HepG2 (cell line): Measurements from ENCODE around the gene UBL7. TPM values are rescaled to one million over a fixed set of nuclear protein-coding genes. Genes with fewer than 3 reads are reported as not detected.

Experiments
- ATAC-seq: fragments of 200-7000 bp; cut with Tn5 transposase; 3 replicates; pipeline ENCODE4 v1.9.1; 2020; ENCODE audit warnings: mild to moderate bottlenecking, moderate library complexity
- BruUV-seq: library from RNA; stranded (reverse); fragments of 400-500 nt; replicated peaks from 2 replicates; lab custom pipeline; 2021; lab: Mats Ljungman, UMichigan
- CTCF ChIA-PET: fragments of 300-600 bp; formaldehyde crosslinking; extraction: SDS; loops from one replicate; lab custom pipeline; 2021; ENCODE audit warnings: low total read pairs, inconsistent platforms, low intra/inter-chr PET ratio; lab: Yijun Ruan, JAX
- POLR2A ChIA-PET: fragments of 350-600 bp; sonication (Branson Sonifier 250); formaldehyde crosslinking; loops from one replicate; lab custom pipeline; 2020; ENCODE audit warnings: antibody characterized with exemption, inconsistent platforms; lab: Yijun Ruan, JAX
- DNase-seq: peaks from one replicate; pipeline ENCODE4 v3.0.0-alpha.2; 2015; ENCODE audit warnings: low spot score
- FAIRE-seq: peaks from 3 replicates; lab custom pipeline; 2011; peaks lifted over from hg19 to GRCh38; lab: Jason Lieb, UNC
- H2AFZ ChIP-seq: one replicate; pipeline ENCODE4 v1.6.1; 2011; ENCODE audit warnings: low read length, inconsistent platforms
- H3K27ac ChIP-seq: fragments of 300-600 bp; 3 replicates; pipeline ENCODE4 v1.8.0; 2011; ENCODE audit warnings: mixed run types, mild to moderate bottlenecking, mixed read lengths, low read length, inconsistent platforms; ENCODE audit not compliant: insufficient read depth; ENCODE audit errors: extremely low read length
- H3K27me3 ChIP-seq, 2 experiments: fragments of 200-600 bp in 1 of 2; 2 replicates in 1 of 2; 3 replicates in 1 of 2; pipeline versions ENCODE4 v1.6.0 to v1.8.0; 2011; ENCODE audit warnings: low read length in 2 of 2, mild to moderate bottlenecking in 2 of 2, moderate library complexity in 2 of 2, inconsistent platforms in 1 of 2; ENCODE audit not compliant: insufficient read depth in 2 of 2, control insufficient read depth in 1 of 2
- H3K36me3 ChIP-seq, 2 experiments: fragments of 200-600 bp in 1 of 2; replicated peaks in 1 of 2; 2 replicates in 1 of 2; 3 replicates in 1 of 2; pipeline versions ENCODE4 v1.5.1 to v1.8.0; 2011; ENCODE audit warnings: low read length in 2 of 2, inconsistent platforms in 1 of 2; ENCODE audit not compliant: insufficient read depth in 2 of 2, control insufficient read depth in 1 of 2
- H3K4me1 ChIP-seq: 2 replicates; pipeline ENCODE4 v1.5.1; 2012; ENCODE audit warnings: low read length, inconsistent platforms; ENCODE audit not compliant: insufficient read depth
- H3K4me2 ChIP-seq: 2 replicates; pipeline ENCODE4 v1.6.0; 2011; ENCODE audit warnings: low read depth, low read length, inconsistent platforms
- H3K4me3 ChIP-seq, 3 experiments: fragments of 200-600 bp in 1 of 3; sonication (generic), shearing (Covaris generic) in 1 of 3; replicated peaks in 1 of 3; 2 replicates each; pipeline ENCODE4 v1.5.1; 2011 to 2016; ENCODE audit warnings: low read length in 3 of 3, inconsistent platforms in 2 of 3, low read depth in 2 of 3, mild to moderate bottlenecking in 2 of 3, control low read depth in 1 of 3, mixed read lengths in 1 of 3; ENCODE audit not compliant: insufficient read depth in 1 of 3
- H3K79me2 ChIP-seq: one replicate; pipeline ENCODE4 v1.6.1; 2011; ENCODE audit warnings: low read length, inconsistent platforms; ENCODE audit not compliant: insufficient read depth
- H3K9ac ChIP-seq: 2 replicates; pipeline ENCODE4 v1.6.0; 2011; ENCODE audit warnings: mild to moderate bottlenecking, low read depth, low read length, inconsistent platforms; ENCODE audit not compliant: insufficient read depth
- H3K9me3 ChIP-seq: 2 replicates; pipeline ENCODE4 v1.5.1; 2012; ENCODE audit warnings: mild to moderate bottlenecking, low read length
- H4K20me1 ChIP-seq: 2 replicates; pipeline ENCODE4 v1.6.0; 2011; ENCODE audit warnings: inconsistent platforms, mild to moderate bottlenecking, low read length, moderate library complexity; ENCODE audit not compliant: insufficient read depth
- SYNCRIP ChIP-seq: fragments of 200-400 bp; formaldehyde crosslinking; IDR thresholded peaks from 2 replicates; pipeline ENCODE4 v1.6.1; 2018; ENCODE audit warnings: mild to moderate bottlenecking, low read depth, low read length; ENCODE audit not compliant: insufficient read depth
- TAF1 ChIP-seq: sonication (generic); formaldehyde crosslinking; IDR thresholded peaks from 2 replicates; pipeline ENCODE4 v1.4.0; 2020; ENCODE audit warnings: missing genetic modification reagents
- ZNF766 ChIP-seq: sonication (generic); formaldehyde crosslinking; IDR thresholded peaks from 2 replicates; pipeline ENCODE4 v1.5.0; 2020; ENCODE audit warnings: missing genetic modification reagents, borderline replicate concordance
- ZNF790 ChIP-seq: sonication (generic); formaldehyde crosslinking; IDR thresholded peaks from 2 replicates; pipeline ENCODE4 v1.8.0; 2022; ENCODE audit warnings: missing genetic modification reagents, mild to moderate bottlenecking, borderline replicate concordance
- WGBS: methylation state at CpG from one replicate; pipeline ENCODE4 v1.1.6; 2017; ENCODE audit warnings: low lambda C conversion rate; 5-methylcytosine and 5-hydroxymethylcytosine counted together
- in situ Hi-C: cut with HindIII; loops from 2 replicates; pipeline ENCODE4 v1.10.0; 2017; ENCODE audit warnings: low pct_unique_long_range_greater_than_20kb; ENCODE audit not compliant: extremely low pct_ligation_motif_present
- intact Hi-C: fragments of 100-400 bp; cut with micrococcal nuclease; formaldehyde crosslinking; loops from one replicate; pipeline ENCODE4 v1.10.0; 2022; ENCODE audit not compliant: unreplicated experiment
- polyA plus RNA-seq, 8 experiments: library from polyadenylated mRNA; depleted of rRNA in 3 of 8; stranded (reverse) in 7 of 8; unstranded in 1 of 8; fragments of >200 nt; fragmentation: Illumina TruSeq in 4 of 8; extraction: Trizol in 4 of 8; gene quantifications; 2 replicates each; pipeline versions ENCODE4 v1.2.1 to v1.2.3, GENCODE V29; 2011 to 2016; ENCODE audit warnings: low read depth in 4 of 8, missing spikeins in 1 of 8, mixed read lengths in 1 of 8; ENCODE audit not compliant: insufficient read depth in 1 of 8
- total RNA-seq, 5 experiments: library from RNA; depleted of rRNA; stranded (reverse); fragments of >200 nt; fragmentation: Illumina TruSeq; extraction: Trizol; gene quantifications; 2 replicates each; pipeline ENCODE4 v1.2.3, GENCODE V29; 2016; ENCODE audit warnings: low read depth in 1 of 5
- TF ChIP-seq, protein P1 (sequence below): sonication (generic); formaldehyde crosslinking; IDR thresholded peaks from 2 replicates; pipeline ENCODE4 v1.4.0; 2020; ENCODE audit warnings: missing genetic modification reagents
- TF ChIP-seq, protein P2 (sequence below): sonication (generic); formaldehyde crosslinking; IDR thresholded peaks from 2 replicates; pipeline ENCODE4 v1.5.1; 2020; ENCODE audit warnings: mild to moderate bottlenecking, missing genetic modification reagents
- TF ChIP-seq, protein P3 (sequence below): IDR thresholded peaks from 2 replicates; pipeline ENCODE4 v1.6.1; 2018; ENCODE audit warnings: missing genetic modification reagents, mild to moderate bottlenecking, missing compliant biosample characterization
- TF ChIP-seq, protein P4 (sequence below): sonication (generic); formaldehyde crosslinking; IDR thresholded peaks from 2 replicates; pipeline ENCODE4 v1.4.0; 2020; ENCODE audit warnings: missing genetic modification reagents
- TF ChIP-seq, protein P5 (sequence below): sonication (generic); formaldehyde crosslinking; IDR thresholded peaks from 2 replicates; pipeline ENCODE4 v1.5.1; 2020; ENCODE audit warnings: mild to moderate bottlenecking, missing genetic modification reagents, moderate library complexity

Gene UBL7
- total and polyA plus RNA-seq, 2 of the 13 experiments (the other 11 are each of a cell fraction or from before 2014, with no cell fraction given) = 55.0 to 63.5 TPM

DNA sequence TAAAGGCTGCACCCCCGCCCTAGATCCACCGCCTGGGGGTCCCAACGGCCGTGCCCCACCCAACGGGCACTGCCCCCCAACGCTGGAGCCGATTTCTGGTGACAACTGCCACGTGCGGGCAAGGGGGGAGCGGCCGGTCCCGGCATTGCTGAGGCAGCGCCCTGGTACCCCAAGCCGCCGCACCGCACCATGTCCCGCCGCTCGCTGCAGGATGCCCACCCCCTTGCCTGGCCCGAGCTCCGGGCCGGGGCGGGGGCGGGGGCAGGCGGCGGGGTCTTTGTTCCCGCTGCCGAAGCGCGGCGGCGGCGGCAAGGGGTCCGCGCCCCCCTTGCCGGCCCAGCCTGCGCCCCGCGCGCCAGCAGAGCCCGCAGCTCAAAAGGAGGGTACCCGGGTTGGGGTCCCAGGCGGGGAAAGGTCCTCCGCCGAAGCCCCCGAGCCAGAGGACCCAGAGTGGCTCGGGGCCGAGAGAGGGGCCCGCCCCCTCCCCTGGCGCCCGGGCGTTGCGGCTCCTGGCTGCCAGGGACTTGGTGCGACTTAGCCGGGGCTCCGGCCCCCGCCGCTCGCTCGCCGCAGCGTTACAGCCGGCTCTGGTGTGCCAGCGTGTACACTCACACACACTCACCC, 27.9 kb downstream of the UBL7 start:
- Histone ChIP-seq H3K27me3 (no peaks in the 10 kb centered on the region), H3K4me1 (peaks cover 67% of the 10 kb centered on the region), H3K27ac (peak overlapping the region; percentile 66), H3K36me3 (peaks cover 12 to 19% of the 10 kb centered on the region in 2 experiments; a peak in 4 of 5 replicates), H3K4me2 (peak overlapping the region; percentile 75), H3K9me3 (no peaks in the 10 kb centered on the region), H2AFZ (no peak overlapping the region), H3K79me2 (peaks cover 48% of the 10 kb centered on the region), H3K4me3 (peak overlapping the region; percentile 80 to 95 (median 87)), H4K20me1 (peaks cover 19% of the 10 kb centered on the region), H3K9ac (peak overlapping the region; percentile 84)
- no TSS peak for BruUV-seq
- POLR2A ChIA-PET = interaction anchor here (0.9 to 9.8 kb wide), 10 partner anchors 9 to 51 kb away, joined by 3 to 140 read pairs (median 4); partner anchors contain the start of gene UBL7
- ATAC-seq = no peak; the same call in 2 of the 3 replicates
- in situ Hi-C loops = loop anchor here (5.0 kb wide), 1 partner anchor 46 kb away; no protein-coding TSS in a partner anchor
- intact Hi-C loops = no loop called here
- DNase-seq = no peak
- WGBS = no CpG with 5 or more reads among the region's 64 CpGs
- no peak for FAIRE-seq
- CTCF ChIA-PET = no interaction called here
- TF ChIP-seq, protein P1, sequence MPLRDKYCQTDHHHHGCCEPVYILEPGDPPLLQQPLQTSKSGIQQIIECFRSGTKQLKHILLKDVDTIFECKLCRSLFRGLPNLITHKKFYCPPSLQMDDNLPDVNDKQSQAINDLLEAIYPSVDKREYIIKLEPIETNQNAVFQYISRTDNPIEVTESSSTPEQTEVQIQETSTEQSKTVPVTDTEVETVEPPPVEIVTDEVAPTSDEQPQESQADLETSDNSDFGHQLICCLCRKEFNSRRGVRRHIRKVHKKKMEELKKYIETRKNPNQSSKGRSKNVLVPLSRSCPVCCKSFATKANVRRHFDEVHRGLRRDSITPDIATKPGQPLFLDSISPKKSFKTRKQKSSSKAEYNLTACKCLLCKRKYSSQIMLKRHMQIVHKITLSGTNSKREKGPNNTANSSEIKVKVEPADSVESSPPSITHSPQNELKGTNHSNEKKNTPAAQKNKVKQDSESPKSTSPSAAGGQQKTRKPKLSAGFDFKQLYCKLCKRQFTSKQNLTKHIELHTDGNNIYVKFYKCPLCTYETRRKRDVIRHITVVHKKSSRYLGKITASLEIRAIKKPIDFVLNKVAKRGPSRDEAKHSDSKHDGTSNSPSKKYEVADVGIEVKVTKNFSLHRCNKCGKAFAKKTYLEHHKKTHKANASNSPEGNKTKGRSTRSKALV = peak; percentile 33; the same call in 1 of the 2 replicates
- TF ChIP-seq, protein P2, sequence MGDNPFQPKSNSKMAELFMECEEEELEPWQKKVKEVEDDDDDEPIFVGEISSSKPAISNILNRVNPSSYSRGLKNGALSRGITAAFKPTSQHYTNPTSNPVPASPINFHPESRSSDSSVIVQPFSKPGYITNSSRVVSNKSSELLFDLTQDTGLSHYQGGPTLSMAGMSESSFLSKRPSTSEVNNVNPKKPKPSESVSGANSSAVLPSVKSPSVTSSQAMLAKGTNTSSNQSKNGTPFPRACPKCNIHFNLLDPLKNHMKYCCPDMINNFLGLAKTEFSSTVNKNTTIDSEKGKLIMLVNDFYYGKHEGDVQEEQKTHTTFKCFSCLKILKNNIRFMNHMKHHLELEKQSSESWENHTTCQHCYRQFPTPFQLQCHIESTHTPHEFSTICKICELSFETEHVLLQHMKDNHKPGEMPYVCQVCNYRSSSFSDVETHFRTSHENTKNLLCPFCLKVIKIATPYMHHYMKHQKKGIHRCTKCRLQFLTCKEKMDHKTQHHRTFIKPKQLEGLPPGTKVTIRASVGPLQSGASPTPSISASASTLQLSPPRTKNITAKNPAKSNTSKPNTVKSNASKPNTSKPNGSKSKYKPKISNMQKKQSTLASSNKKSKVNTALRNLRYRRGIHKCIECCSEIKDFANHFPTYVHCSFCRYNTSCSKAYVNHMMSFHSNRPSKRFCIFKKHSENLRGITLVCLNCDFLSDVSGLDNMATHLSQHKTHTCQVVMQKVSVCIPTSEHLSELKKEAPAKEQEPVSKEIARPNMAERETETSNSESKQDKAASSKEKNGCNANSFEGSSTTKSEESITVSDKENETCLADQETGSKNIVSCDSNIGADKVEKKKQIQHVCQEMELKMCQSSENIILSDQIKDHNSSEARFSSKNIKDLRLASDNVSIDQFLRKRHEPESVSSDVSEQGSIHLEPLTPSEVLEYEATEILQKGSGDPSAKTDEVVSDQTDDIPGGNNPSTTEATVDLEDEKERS = no peak
- TF ChIP-seq TAF1 (CRISPR knock-in tag) = no peak
- TF ChIP-seq SYNCRIP = no peak
- TF ChIP-seq, protein P3, sequence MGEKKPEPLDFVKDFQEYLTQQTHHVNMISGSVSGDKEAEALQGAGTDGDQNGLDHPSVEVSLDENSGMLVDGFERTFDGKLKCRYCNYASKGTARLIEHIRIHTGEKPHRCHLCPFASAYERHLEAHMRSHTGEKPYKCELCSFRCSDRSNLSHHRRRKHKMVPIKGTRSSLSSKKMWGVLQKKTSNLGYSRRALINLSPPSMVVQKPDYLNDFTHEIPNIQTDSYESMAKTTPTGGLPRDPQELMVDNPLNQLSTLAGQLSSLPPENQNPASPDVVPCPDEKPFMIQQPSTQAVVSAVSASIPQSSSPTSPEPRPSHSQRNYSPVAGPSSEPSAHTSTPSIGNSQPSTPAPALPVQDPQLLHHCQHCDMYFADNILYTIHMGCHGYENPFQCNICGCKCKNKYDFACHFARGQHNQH (CRISPR knock-in tag) = no peak
- TF ChIP-seq, protein P4, sequence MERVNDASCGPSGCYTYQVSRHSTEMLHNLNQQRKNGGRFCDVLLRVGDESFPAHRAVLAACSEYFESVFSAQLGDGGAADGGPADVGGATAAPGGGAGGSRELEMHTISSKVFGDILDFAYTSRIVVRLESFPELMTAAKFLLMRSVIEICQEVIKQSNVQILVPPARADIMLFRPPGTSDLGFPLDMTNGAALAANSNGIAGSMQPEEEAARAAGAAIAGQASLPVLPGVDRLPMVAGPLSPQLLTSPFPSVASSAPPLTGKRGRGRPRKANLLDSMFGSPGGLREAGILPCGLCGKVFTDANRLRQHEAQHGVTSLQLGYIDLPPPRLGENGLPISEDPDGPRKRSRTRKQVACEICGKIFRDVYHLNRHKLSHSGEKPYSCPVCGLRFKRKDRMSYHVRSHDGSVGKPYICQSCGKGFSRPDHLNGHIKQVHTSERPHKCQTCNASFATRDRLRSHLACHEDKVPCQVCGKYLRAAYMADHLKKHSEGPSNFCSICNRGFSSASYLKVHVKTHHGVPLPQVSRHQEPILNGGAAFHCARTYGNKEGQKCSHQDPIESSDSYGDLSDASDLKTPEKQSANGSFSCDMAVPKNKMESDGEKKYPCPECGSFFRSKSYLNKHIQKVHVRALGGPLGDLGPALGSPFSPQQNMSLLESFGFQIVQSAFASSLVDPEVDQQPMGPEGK (CRISPR knock-in tag) = peak; percentile 24; the same call in 1 of the 2 replicates
- no peak for TF ChIP-seq ZNF766 (CRISPR knock-in tag)
- TF ChIP-seq, protein P5, sequence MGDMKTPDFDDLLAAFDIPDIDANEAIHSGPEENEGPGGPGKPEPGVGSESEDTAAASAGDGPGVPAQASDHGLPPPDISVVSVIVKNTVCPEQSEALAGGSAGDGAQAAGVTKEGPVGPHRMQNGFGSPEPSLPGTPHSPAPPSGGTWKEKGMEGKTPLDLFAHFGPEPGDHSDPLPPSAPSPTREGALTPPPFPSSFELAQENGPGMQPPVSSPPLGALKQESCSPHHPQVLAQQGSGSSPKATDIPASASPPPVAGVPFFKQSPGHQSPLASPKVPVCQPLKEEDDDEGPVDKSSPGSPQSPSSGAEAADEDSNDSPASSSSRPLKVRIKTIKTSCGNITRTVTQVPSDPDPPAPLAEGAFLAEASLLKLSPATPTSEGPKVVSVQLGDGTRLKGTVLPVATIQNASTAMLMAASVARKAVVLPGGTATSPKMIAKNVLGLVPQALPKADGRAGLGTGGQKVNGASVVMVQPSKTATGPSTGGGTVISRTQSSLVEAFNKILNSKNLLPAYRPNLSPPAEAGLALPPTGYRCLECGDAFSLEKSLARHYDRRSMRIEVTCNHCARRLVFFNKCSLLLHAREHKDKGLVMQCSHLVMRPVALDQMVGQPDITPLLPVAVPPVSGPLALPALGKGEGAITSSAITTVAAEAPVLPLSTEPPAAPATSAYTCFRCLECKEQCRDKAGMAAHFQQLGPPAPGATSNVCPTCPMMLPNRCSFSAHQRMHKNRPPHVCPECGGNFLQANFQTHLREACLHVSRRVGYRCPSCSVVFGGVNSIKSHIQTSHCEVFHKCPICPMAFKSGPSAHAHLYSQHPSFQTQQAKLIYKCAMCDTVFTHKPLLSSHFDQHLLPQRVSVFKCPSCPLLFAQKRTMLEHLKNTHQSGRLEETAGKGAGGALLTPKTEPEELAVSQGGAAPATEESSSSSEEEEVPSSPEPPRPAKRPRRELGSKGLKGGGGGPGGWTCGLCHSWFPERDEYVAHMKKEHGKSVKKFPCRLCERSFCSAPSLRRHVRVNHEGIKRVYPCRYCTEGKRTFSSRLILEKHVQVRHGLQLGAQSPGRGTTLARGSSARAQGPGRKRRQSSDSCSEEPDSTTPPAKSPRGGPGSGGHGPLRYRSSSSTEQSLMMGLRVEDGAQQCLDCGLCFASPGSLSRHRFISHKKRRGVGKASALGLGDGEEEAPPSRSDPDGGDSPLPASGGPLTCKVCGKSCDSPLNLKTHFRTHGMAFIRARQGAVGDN (CRISPR knock-in tag) = no peak
- TF ChIP-seq ZNF790 (CRISPR knock-in tag) = peak; percentile 50; the same call in 1 of the 2 replicates
